Frontal cortex (tissue), 4 donors: ENCODE results near the gene ELMOD1. TPM values are rescaled to one million over a fixed set of nuclear protein-coding genes. Genes with fewer than 3 reads are reported as not detected.

Experiments used
- DNase-seq, 2 donors: peaks; one replicate each; pipeline ENCODE4 v3.0.0; 2012; ENCODE audit warnings: low spot score in 2 of 2
- FAIRE-seq: peaks from 2 replicates; lab custom pipeline; 2012; peaks lifted over from hg19 to GRCh38; lab: Jason Lieb, UNC
- total RNA-seq: library from RNA; depleted of rRNA; stranded (reverse); fragments of >200 nt; gene quantifications from one replicate; pipeline ENCODE4 v1.2.3, GENCODE V29; 2014
- donor health status: control.
- donor health status: control.
- donor health status: control.

ELMOD1 gene
- total RNA-seq, 1 donor from 2014 or later, result 118 TPM

DNA sequence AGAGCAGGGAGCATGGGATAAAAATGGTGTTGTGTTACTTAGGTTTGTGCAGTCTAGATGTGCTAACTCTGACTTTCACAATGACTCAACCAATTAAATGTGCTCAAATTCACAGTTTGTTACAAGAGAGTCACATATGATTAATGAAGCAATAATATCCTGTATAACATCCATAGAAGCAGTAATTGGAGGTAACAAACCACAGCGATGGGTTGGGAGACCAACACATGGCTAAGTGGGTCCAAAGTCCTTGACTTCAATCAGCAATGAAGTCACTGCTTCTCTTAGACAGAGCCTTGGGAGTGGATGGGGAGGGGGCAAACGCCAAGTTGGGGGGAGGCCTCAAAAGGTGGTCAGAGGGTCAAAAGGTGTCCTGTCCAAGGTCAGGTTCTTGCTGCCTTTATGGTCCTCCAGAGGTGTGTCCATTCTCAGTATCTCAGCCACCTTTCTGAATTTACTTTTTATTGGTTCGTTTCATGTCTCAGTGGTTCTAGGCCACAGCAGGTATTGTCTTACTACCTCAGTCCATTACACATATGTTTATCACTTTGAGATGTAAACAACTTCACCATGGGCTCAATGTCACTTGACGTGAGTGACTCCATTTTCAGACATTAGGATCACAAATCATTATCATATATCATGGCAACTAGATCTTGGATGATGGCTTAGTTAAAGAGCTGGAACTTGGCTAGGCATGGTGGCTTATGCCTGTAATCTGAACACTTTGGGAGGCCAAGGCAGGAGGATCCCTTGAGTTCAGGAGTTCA lies 88.5 kb downstream of the ELMOD1 start:
- no peak for FAIRE-seq
- no peak for DNase-seq

DNA sequence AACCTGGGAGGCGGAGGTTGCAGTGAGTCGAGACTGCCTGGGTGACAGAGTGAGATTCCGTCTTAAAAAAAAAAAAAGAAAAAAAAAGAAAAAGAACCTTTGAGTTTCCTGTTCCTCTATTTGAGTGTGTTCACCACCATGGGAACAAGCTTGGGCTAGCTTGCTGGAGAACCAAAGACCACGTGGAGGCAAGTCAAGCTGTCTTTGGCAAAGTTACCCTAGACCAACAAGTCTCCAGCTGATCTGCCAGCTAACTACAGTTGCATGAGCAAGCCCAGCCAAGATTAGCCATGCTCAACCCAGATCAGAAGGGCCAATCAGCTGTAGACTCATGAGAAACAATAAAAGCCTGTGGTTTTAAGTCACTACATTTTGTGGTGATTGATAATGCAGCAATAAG lies 91.2 kb downstream of the ELMOD1 start:
- no peak for FAIRE-seq
- DNase-seq, result no peak

DNA sequence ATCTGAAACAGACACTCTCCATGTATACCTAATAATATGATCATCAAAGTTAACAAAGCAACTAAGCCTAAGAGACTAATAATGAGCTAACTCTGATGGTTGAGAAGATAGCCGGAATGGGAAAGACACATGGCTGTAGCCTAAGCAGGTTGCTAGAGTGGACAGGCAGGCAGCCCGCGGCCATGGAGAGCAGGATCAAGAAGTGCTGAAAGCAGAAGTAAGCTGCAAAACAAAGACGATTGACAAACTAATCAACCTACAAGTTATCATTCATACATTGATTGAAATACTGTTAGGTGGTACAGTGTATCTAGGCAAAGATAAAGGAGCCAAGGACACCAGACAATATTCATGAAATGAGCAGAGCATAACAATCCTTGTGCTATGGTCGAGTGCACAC lies 91.6 kb downstream of the ELMOD1 start:
- FAIRE-seq (no peak), DNase-seq (no peak)

DNA sequence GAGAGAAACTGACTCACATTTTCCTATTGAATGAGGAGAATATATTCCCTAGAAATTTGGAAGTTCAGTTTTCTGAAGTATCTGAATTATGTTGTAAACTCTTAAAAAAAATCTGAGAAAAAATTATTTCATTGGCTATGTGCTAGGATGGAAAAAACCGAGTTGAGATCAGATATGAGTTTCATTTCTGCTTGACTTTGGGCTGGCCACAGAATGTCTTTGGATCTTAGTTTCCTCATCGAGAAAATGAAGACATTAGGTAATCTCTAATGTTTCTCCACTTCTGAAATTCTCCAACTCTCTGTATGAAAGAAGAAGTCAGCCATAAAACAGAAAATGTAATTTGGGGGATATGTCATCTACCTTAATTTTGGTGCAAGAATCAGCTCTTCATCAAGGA lies 92.1 kb downstream of the ELMOD1 start:
- FAIRE-seq (no peak), DNase-seq (no peak)

DNA sequence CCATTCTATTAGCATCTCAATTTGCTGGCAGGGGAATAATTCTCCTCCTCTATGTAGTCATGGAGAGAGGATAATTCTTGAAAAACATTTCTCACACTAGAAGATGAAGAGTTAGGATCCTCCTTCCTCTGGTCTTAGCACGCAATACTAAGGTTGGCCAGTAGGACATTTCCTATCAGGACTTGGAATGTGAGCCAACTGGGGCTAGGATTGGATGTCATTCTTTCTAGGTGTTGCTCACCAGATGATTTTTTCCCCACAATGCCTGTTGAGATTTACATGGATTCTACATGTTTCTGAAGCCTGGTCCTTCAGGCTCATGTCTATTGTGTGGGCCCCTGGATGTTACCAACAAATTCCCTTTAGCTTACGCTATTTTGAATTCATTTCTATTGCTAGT lies 92.9 kb downstream of the ELMOD1 start:
- FAIRE-seq (no peak), DNase-seq (no peak)

DNA sequence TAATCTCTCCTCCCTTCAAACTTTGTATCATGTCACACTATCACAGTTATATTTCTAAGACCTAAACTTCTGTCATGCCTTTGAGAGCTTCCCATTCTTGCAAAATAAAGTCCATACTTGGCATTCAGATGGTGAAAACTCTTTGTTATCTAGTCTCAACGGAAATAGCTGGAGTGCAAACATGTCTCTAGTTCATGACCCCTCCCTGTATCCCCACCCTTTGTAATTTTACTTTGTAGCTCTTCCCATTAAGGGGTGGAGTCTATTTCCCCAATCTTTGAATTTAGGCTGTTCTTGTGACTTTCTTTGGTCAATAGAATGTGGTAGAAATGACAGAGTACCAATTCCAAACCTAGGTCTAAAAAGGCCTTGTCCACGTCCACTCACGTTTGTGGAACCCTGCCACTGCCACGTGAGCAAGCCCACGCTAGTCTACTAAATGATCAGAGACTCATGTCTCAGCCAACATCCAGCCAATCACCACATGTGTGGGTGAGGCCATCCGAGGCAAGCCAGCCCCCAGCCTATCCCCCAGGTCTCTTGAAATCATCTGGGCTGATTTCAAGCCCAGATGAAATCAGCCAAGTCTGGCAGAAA lies 97.5 kb downstream of the ELMOD1 start:
- DNase-seq (no peak), FAIRE-seq (no peak)

DNA sequence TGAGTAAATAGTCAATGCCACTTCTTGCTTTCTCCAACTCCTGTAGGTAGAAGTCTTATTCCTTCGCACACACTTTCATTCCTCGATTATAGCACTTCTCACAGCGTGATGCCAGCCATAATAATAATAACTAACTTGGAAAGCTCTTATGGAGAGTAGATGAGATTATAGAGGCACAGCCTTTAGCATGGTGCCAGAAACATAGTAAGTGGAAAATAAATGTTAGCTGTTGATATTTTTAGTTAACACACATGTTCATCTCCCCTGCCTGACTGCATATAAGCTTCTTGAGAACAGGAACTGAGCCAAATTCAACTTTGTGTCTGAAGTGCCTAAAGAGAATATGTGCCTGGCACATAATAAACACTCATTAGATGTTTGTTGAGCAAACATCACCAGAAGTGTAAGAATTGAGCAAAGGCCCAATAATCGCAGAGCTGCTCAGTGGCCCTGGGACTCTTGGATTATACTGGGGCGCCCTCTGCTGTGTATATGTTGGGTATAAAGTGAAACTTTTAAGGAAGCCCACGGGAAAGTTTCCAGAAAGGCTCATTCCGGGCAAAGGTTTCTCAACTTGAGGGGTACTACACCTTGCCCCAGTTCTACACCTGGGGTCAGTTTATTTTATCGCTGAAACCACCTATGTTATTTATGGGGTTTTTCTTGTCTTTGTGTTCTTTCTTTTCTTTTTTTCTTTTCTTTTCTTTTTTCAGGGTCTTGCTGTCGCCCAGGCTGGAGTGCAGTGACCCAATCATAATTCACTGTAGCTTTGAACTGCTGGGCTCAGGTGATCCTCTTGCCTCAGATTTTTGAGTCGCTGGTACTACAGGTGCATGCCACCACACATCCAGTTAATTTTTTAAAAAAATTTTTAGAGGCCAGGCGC lies 98.6 kb downstream of the ELMOD1 start:
- FAIRE-seq, result no peak
- peak; percentile 17 to 46 for DNase-seq

DNA sequence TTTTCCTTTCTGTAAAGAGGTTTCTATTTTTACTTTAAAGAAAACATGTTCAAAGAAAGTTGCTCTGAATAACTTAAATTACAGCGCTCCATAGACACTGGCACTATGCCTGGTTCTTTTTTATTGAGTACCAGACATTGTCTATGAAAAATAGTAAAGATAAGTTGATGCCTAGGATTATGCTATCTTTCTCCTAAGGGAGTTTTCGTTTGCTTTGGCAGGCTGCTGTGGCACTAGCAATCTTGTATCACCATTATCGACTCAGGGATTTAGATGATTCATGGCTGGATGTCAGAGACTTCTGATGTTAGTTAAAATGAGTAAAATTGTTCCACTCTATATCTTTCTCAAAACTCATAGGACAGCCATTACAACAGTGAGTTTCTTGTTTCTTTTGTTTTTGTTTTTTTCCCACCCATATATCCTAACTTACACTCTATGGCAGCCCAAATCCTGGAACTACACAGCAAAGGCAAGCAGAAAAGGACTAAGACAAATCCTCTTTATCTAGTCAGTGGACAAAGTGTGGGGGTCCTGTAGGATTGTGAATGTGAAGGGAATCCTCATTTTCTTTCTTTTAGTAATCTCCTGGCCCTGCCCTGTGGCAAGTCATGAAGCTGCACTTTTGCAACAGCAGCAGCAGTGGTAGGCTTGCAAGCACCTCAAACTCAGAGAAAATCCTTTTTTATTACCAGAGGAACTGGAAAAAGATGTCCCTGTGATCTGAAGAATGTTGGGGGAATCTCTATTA lies 100.2 kb downstream of the ELMOD1 start:
- DNase-seq (no peak), FAIRE-seq (no peak)

DNA sequence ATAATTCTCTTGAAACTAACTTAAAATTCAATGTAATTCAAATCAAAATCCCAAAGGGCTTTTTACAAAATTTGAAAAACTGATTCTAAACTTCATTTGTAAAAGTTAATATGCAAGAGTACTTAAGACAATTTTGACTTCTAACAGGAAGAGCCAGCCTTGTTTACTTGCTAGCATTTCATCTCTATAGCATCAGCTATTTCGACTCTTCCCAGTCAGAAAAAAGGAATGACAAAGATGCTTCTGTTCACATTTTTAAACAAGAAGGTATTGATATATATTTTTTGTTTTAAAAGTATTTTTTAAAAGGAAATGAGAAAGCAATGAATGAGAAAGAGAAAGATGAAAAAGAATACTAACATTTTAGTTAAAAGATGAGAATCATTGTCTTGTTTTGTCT lies 104.5 kb downstream of the ELMOD1 start:
- FAIRE-seq (no peak), DNase-seq (no peak)

DNA sequence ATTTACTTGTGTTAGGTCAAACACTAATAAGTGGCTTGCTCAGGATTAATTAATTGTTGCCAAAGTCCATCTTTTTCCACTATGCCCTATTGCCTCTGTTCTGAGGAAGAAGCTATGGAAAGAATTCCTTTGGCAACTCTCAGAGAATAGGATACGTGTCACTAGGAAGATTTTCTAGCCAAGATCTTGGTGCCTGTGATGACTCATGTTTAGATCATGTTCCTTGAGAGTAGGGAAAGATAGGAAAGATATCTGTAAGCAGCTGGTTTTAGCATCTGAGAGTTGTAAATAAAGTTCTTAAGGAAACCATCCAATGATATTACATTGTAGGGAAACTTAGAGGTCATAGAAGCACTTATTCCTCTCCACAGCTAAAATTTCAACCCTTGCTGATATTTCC lies 105.2 kb downstream of the ELMOD1 start:
- FAIRE-seq (no peak), DNase-seq (no peak)

DNA sequence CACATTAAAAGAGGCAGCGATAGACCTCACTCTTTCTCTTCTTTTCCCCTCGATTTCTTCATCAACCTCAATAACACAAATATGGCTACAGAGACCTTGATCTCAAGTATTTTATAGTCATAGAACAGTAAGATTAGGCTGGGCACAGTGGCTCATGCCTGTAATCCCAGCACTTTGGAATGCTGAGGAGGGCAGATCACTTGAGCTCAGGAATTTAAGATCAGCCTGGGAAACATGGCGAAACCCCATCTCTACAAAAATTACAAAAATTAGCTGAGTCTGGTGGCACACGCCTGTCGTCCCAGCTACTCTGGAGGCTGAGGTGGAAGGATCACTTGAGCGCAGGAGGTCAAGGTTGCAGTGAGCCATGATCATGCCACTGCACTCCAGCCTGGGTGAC lies 106.3 kb downstream of the ELMOD1 start:
- DNase-seq (no peak), FAIRE-seq (no peak)

DNA sequence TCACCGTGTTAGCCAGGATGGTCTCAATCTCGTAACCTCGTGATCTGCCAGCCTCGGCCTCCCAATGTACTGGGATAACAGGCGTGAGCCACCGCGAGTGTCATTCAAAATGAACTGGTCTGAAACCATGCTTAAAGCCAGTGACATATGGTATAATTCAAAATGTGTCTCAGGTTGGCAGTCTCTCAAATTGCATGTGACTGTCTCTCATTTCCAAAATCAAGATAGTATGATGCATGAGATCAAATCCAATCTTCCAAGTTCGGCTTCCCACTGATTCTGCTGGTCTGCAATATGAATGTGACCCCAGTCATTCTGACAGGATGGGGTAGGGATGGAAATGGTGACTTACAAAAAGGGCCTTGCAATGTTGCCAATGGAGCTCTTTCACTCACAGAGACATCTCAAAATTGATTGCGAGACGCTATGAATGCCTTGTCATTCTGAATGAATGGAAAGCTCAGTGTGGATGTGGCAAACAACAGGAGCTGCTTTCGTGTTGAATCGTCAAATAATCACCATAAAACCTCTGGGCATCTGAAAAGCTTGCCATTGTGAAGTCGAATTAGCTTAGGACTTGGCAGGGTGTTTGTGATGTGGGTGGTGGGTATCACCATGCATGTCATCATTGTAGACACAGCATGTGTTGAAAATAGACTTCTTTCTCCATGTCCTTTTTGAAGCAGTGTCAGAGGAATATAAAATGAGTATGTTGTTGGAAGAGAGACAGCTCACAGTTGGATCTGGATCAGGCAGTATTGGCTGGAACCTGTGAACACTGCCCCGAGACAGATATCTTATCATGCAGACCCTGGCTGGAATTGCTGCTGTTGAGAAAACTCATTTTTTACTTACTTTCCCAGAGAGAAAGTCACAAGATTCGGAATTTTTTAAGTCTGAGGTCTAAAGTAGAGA lies 108.7 kb downstream of the ELMOD1 start:
- DNase-seq (no peak), FAIRE-seq (no peak)

DNA sequence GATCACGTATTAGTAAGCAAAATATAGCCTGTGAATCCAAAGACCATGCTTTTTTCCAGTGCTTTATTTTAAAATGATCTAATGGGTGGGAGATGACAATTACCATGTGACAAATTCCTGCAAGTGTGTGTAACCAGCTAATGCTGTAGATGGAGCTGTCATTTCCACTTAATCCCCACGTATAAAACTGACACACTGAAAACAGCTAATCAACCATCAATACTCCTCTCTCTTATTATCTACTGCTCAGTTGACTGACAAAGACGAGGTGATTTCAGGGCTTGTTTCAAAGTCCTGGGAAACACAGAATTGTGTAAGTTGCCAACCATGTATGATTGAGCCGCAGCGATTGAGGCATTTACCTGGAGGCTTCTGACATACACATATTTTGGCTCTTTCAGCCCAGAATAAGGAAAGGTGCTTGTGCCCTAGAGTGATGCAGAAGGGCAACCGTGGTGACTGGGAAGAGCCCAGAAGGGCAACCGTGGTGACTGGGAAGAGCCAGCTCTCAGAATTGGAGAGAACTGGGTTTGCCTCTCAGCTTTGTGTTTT lies 111.2 kb downstream of the ELMOD1 start:
- DNase-seq, result no peak
- no peak for FAIRE-seq

DNA sequence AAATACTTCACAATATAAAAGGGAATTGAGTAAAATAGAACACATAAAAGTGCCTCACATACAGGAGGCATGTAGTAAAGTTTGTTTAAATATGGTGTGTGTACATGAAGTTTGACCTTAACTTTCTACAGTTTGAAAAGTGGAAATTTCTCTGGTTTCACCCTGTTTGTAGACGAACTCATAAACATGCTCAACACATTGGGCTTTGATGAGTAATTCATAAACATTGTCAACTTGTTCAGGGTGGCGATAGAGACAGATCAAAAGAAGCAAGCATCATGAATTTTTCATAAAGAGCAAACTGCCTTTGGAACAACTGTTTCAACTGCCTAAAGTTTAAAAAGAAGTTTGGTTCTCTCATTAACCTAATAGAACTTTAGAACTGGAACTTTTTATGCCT lies 111.8 kb downstream of the ELMOD1 start:
- FAIRE-seq (no peak), DNase-seq (no peak)

DNA sequence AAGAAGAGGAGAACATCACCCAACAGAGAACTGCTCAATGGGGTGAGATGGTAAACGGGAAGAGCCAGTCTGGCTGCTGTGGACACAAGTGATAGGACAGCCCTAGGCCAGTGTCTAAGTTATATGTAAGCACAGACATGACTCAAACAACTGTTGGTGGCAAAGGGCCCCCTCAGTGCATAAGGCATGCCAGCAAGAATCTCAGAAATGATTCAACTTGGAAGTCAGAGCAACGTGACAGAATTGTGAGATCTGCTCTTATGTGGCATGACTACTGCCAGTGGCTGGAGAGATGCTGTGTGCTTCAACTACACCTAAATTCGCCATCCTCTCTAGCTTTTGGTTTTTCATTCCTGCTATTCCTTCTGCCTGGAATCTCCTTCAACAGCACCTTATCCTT lies 113.5 kb downstream of the ELMOD1 start:
- DNase-seq (no peak), FAIRE-seq (no peak)

DNA sequence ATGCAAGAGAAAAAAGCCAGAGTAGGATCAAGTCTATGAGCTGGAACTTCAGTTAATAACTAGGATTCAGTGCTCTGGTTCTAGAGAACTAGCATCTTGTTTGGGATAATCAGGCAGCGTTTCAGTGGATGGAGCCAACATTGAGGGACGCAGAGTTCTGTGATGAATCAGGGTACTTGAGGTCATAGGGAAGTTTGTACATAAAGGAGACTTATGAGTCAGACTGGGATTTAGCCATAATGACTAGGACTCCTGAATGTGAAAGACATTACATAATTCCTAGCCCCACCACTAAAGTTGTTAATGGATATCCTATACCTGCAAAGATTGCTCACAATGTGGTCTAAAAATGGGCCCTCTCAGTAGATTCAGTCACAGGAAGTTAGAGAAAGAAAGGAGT lies 114.1 kb downstream of the ELMOD1 start:
- FAIRE-seq, result no peak
- DNase-seq, result no peak

DNA sequence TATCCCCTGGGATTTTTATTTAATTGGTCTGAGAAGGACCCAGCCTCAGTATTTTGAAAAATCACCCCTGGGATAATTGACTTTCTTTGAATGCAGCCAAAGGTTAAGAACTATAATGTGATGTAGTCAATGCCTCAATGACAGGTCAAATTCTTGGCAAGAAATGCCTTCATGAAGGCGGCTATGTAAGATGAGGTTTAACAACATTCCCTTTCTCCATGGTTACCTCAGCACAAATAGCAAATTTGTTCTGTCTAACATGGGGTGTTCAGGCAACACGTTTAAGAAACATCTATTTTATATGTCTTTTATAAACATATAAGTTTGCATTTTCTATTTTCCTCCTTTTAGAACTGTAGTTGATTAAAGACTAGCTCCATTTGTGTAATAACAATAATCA lies 115.6 kb downstream of the ELMOD1 start:
- FAIRE-seq, result no peak
- no peak for DNase-seq

DNA sequence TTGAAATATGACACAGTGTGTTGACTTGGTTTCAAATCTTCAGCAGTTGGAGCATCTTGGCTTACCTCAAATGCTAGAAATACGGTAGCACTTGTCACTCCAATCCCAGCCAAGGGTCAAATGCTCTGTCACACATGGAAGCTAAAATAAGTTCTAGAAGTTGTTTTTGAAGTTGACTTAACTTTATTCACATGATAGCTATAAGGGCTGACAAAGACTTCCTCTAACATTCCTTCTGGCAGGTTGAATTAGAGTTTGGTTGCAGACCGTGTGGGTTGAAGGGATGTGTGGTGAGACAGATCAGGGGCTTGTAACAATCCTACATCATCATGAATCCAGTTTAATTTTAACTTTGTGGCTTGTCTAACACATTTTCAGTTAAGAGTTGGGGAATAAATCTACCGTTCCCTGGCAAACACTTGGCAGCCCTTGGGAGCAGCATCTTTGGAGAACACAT lies 116.3 kb downstream of the ELMOD1 start:
- DNase-seq, result no peak
- no peak for FAIRE-seq

DNA sequence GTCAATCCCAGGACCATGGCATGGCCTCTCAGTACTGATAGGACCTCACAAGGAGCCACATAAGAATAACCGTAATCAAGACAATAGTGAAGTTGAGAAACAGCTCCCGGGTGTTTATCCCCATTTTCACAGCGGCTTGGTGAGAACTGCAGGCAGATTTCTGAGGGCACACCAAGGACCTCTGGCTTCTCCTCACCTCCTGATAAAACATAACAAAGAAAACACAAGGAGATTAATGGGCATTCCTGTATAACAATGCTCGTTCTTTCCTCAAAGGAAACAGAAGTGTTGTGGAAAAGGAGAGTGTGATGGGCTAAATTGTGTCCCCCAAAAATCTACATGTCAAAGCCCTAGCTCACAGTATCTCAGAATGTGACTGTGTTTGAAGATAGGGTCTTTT lies 116.9 kb downstream of the ELMOD1 start:
- FAIRE-seq (no peak), DNase-seq (no peak)
